Measurements from ENCODE around the gene CHRNG.

CHRNG gene

GRCh38 chr2:232576995-232577394 is 37.5 kb downstream of the CHRNG start:
- no peak for DNase-seq

- no peak for DNase-seq
These were observed 38.3 kb downstream of the CHRNG start for GRCh38 chr2:232577841-232578240.

GRCh38 chr2:232578626-232579025 is 39.1 kb downstream of the CHRNG start:
- DNase-seq = no peak

GRCh38 chr2:232580648-232580981 is 41.1 kb downstream of the CHRNG start:
- no peak for DNase-seq

- DNase-seq = no peak
These were observed 42.2 kb downstream of the CHRNG start for GRCh38 chr2:232581725-232582124.

GRCh38 chr2:232584238-232584637 is 44.7 kb downstream of the CHRNG start:
- no peak for DNase-seq

- no peak for DNase-seq
These were observed 47.5 kb downstream of the CHRNG start for GRCh38 chr2:232586943-232587505.

- no peak for DNase-seq
These were observed 48.0 kb downstream of the CHRNG start for GRCh38 chr2:232587512-232587911.

- no peak for DNase-seq
These were observed 48.5 kb downstream of the CHRNG start for GRCh38 chr2:232588031-232588430.

GRCh38 chr2:232588680-232589585 is 49.4 kb downstream of the CHRNG start:
- no peak for DNase-seq

GRCh38 chr2:232592772-232593395 is 53.4 kb downstream of the CHRNG start:
- DNase-seq = no peak

GRCh38 chr2:232593982-232594381 is 54.5 kb downstream of the CHRNG start:
- DNase-seq = no peak

All from right kidney (tissue), 1 donor.